ENCODE measurements around the gene LRRC23. TPM values are rescaled to one million over a fixed set of nuclear protein-coding genes. Genes with fewer than 3 reads are reported as not detected.
A peak's percentile ranks its signal among the peaks of the same experiment; 100 is the strongest.

LRRC23 gene
- total RNA-seq, 1 donor from 2014 or later, result 14.5 TPM

GRCh38 chr12:6925239-6925539 lies 20.6 kb downstream of the LRRC23 start:
- no peak for TF ChIP-seq CTCF (conservative IDR thresholded peaks at IDR 0.05; ENCODE audit: low read depth, low read length)
- DNase-seq (ENCODE audit: low read depth), result no peak
- peak overlapping the region; percentile 7 for H3K4me3 ChIP-seq (ENCODE audit: low read depth, low read length)

DNA sequence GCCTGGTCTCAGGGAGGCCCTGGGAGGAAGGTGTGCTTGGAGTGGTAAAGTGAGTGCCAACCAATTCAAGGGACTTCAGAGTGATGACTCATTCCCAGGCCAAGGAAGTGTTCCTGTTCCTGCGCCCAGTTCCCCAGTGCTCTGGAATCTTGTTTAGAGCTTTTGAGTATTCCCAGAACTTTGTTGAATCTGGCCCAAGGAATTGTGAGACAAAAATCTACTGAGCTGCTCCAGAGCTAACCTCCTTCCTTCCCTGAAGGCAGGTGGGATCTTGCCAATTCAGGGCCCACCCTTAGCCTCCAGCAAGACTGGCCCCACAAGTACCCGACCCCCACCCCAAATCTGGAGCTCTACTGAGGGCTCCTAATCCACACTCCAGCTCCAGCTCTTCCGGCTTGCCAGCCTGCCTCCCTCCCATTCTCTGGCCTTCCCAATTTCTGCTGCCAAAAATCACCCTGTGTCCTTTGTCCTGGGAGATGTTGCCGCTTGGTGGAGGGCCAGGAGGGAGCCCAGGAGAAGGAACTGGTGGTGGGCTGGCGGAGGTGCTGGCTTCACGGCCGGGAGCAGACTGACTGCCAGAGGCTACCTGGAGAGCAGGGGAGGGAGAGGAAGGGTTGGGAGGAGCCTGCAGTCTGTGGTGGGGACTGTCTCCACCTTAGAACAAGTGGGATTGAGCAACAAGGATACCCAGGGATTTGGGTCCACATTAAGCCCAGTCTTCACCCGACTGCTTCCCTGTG lies 21.1 kb downstream of the LRRC23 start:
- peak overlapping the region; percentile 51 for H3K4me3 ChIP-seq (ENCODE audit: low read depth, low read length)
- TF ChIP-seq CTCF (conservative IDR thresholded peaks at IDR 0.05; ENCODE audit: low read depth, low read length), result no peak
- no peak for DNase-seq (ENCODE audit: low read depth)

DNA sequence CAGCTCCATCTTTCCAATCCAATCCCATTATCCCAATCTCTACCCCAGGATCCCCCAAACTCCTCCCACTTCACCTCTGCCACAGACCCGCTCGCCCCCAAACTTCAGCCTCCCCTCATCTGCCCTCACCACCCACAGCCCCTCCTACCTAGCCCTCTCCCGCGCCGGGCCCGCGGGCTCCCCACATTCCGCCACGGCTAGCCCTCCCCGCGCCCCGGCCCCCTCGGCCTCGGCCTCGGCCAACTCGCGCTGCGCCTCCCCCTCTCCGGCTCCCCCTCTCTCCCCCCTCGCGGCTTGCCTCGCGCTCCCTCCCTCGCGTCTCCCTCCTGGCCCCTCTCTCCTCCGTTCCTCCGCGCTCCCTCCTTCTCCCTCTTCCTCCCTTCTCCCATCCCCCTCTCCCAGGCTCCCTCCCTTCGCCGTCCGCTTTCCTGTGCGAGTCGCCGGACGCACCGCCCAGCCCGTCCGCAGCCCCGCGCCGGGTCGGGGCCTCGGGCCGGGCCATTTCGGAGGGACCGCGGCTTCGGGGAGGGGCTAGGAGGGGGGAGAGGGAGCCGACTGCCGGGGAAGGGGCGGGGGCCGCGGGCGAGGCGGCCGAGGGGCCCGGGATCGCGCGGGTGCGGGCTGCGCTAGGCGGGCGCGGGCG lies 22.9 kb downstream of the LRRC23 start, which contains the start of gene ATN1:
Gene ATN1 (plus strand): TSS at position 581 of the 643 bp plus-strand sequence. CDS start 6,043 bp downstream, outside the sequence.
- DNase-seq (ENCODE audit: low read depth), result no peak
- H3K4me3 ChIP-seq (ENCODE audit: low read depth, low read length), result peak within 1 kb of the TSS; percentile 79
- no peak for TF ChIP-seq CTCF (conservative IDR thresholded peaks at IDR 0.05; ENCODE audit: low read depth, low read length)

DNA sequence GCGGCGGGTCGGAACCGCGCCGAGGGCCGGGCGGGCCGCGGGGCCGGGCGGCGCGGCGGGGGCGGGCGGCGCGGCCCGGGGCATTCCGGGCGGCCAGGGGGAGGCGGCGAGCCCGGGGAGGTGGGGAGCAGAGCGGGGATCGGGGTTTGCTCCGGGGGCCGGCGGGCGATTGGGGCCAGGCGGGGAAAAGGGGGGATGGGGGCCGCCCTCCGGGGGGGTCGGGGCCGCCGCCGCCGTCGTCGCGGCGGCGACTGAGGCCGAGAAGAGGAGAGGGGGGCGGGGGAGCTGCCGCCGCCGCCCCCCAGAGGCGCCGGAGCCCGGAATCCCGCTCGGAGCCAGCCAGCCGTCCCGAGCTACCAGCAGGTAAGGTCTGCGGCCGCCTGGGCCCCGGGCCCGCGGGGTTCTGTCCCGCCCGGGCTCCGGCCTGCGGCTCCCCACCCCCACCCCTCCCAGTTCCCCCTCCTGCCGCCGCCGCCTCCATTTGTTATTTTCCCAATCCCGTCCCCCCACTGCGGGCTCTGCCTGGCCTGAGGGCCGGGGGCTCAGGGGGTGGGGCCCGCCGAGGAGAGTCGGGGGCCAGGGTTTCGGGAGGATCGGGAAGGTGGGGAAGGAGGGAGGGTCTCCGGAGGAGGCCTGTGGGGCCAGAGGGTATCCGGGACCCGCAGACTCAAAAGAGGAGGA lies 23.5 kb downstream of the LRRC23 start:
- no peak for TF ChIP-seq CTCF (conservative IDR thresholded peaks at IDR 0.05; ENCODE audit: low read depth, low read length)
- peak overlapping the region; percentile 78 for H3K4me3 ChIP-seq (ENCODE audit: low read depth, low read length)
- no peak for DNase-seq (ENCODE audit: low read depth)

DNA sequence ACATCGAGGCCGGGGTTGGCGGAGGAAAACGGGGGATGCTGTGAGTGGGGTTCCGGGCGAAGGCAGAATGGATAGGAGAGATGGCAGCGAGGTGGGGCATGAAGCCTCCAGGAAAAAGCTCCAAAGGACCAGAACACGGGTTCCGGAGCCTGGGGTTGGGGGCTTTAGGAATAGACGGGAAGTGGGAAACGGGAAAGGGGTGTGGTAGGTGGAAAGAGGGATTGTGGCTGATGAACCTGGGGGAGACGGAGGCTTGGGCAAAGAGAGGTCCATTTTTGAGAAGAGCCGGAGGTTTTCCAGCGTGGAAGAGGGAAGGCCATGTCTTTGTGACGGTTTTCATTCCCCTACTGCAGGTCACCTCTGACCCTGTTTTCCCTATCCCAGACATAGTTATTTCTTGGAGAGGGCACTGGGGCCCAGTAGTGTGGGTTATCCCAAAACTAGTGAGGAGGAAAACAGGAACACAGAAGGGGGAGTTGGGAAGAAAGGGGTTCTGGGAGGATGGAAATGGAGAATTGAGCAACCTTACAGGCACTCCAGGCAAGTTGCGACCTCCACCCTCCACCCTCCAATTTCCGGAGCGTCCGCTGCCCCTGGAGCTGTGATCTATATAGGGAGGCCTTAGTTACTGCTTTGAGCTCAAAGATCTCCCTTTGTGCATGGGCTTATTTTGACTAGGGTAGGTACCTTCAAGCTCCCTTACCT lies 24.2 kb downstream of the LRRC23 start:
- peak overlapping the region; percentile 78 for H3K4me3 ChIP-seq (ENCODE audit: low read depth, low read length)
- DNase-seq (ENCODE audit: low read depth), result no peak
- TF ChIP-seq CTCF (conservative IDR thresholded peaks at IDR 0.05; ENCODE audit: low read depth, low read length), result no peak

- TF ChIP-seq CTCF (conservative IDR thresholded peaks at IDR 0.05; ENCODE audit: low read depth, low read length), result no peak
- peak overlapping the region; percentile 78 for H3K4me3 ChIP-seq (ENCODE audit: low read depth, low read length)
- DNase-seq (ENCODE audit: low read depth), result no peak
Measured at GRCh38 chr12:6929466-6930452, 25.1 kb downstream of the LRRC23 start.

All from epithelial cell of proximal tubule (primary cell).